ENCODE data around the gene AKR7A3.
A peak's percentile ranks its signal among the peaks of the same experiment; 100 is the strongest.
"Not testable (repeated sequence)": the region's sequence is repeated elsewhere in the genome, so short reads cannot be mapped to it uniquely, and the experiment has no call there.

The AKR7A3 gene

DNA sequence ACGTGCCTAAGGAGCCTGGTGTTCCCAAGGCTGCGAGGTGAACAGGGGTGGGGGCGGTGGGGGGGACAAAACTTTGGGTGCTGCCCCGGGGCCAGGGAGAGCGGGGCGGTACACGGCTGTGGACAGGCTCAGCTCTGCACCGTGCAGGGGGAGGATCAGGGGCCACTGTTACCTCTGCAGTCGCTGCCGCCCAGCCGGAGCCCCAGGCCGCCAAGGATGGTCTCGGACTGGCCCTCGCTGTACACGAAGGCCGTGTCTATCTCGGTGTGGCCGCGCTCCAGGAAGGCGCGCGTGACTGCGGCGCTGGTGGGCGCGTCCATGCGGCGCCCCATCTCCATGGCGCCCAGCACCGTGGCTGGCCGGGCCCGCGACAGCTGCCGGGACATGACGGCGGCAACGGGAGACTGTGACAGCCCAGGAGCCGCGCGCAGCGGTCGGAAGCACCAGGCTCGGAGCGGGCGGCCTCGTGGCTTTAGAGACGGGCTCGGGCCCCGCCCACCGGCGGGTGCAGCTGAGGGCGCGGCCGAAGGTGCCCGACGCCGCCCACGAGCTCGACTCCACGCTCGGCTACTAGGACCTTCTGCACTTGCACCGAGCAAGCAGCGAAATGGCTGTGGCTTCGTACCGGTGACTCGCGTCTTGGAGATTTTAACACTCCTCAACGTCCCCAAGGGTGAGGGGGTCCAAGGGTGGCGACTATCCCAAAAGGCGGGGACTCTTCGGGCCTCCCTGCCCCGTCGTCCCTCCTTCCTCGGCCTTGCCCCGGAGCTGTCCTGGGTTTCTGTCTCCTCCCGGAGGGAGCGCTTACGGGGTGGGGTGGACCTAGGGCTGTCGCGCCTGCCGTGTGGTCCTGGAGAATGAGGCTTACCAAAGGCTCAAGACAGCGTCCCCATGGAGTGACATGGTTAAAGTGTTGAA is at the start of gene AKR7A3:
AKR7A3 (minus strand) TSS at position 447 of the 918 bp plus-strand sequence; CDS start at position 386, 61 bp downstream.
- DNase-seq = not testable (repeated sequence)

DNA sequence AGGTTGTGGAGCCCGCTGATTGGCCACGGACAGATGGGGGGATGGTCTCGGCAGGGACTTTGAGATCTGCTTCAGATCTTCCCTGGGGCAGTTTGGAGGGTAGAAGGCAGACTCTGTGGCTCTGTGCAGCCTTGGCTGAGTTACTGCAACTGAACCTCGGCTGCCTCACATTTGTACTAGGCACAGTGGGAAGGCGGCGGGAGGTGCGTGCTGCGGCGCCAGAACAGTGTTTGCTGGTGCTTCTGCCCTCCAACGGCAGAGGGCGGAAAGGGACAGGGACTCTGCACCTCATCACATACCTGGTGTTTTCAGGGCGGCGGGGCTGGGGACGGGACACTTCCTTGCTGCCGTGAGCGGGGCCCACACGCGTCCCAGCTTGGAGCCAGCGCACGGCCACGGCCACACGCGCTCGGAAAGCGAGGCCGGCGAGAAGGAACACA is 49.8 kb upstream of the AKR7A3 start:
- DNase-seq = no peak

DNA sequence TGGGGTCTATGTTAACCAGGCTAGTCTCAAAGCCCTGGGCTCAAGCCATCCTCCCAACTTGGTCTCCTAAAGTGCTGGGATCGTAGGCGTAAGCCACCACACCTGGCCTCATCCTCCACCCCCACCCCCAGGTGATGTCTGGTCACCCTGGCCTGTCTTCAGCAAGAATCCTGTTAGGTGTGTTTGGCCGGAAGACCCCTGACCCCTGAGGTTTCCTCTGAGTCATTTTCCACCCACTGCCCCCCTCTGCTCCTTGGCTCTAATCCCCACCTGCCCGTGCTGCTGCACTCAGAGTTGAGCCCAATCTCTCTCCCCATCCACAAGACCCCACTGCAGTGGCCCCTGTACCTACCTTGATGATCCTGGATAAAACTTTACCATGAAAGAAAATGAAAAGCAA is 48.7 kb upstream of the AKR7A3 start:
- DNase-seq = no peak

DNA sequence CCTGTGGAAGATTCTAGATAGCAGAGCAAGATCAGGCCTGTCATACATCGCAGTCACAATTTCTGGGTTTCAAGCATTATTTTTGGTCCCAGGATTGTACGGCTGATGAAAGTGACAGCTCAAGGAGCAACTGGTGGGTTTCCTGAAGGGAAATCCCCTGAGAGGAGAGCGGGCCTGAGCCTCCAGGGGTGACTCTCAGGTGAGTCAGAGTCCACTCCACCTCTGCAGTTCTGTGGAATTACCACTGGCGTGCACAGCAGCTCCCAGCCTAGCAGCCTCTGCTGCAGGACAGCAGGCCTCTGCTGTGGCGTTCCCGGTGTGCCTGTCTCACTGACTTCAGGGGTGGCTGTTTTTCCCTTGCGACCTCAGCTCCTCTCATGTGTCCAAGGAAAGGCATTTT is 48.0 kb upstream of the AKR7A3 start:
- no peak for DNase-seq

DNA sequence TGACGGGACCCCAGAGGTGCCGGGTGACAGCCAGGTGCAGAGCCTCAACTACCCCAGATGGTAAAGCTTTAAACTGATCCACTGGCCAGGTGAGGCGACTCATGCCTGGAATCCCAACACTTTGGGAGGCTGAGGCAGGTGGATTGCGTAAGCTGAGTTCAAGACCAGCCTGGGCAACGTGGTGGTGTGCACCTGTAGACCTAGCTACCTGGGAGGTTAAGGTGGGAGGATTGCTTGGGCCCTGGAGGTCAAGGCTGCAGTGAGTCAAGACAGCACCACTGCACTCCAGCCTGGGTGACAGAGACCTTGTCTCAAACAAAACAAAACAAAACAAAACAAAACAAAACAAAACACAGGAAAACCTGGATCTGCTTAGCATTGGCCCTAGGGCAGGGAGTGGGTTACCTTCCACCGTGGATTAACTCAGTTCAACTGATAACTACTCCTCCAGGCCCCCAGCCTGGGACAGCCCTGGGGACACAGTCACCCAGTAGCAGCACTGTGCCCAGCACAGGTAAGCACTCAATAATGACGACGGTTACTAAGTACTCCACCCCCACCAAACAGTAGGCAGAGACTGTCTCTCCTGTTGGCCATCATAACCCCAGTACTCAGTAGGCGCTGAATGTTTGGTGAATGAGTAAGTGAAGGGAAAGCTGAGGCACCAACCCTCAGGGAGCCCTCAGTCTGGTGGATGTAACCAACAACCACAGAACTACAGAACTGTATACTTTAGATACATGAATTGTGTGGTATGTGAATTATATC is 45.2 kb upstream of the AKR7A3 start:
- DNase-seq = peak in 1 of 2 experiments; percentile 8

DNA sequence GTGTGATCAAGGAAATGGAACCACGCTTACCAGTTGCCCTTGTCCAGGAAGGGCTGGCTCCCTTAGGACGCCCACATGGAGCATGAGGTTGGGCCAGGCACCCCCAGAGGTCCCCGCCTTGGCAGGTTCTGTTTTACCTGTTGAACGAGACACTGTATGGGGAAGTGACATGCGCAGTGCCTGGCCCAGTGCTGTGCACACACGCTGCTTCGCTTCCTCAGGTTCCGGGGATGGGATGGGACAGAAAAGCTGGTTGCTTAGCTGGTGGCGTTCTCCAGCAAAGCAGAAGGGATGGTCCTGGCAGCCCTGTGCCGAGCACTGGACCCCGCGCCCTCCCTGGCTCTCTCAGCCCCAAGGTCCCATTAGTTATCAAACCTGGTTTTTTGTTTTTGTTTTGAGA is 44.3 kb upstream of the AKR7A3 start:
- no peak for DNase-seq

DNA sequence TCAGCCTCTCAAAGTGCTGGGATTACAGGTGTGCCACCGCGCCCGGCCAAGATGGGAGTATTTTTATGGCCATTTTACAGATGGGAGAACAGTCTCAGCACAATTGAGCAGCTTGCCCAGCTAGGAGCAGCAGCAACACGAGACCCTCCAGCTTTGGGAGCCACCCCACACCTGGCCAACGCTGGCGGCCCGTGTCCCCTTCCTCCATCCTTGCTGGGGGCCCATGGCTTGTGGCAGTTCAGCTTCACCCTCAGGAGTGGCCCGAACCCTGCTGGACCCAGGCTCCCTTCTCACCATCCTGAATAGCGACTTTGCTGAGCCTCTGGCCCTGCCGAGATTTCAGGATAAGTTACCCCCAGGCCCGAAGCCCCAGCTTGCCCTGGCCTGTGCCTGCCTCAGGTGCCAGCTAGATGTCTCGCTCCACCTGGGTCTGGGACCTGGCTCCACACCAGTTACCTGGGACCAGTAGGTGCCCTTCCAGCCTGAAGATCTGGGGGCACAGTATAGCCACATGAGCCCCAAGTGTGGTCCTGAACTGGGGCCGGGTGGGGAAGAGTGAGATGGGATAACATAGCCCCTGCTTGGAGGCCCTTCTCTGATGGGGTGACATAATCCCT is 42.8 kb upstream of the AKR7A3 start:
- DNase-seq = no peak

DNA sequence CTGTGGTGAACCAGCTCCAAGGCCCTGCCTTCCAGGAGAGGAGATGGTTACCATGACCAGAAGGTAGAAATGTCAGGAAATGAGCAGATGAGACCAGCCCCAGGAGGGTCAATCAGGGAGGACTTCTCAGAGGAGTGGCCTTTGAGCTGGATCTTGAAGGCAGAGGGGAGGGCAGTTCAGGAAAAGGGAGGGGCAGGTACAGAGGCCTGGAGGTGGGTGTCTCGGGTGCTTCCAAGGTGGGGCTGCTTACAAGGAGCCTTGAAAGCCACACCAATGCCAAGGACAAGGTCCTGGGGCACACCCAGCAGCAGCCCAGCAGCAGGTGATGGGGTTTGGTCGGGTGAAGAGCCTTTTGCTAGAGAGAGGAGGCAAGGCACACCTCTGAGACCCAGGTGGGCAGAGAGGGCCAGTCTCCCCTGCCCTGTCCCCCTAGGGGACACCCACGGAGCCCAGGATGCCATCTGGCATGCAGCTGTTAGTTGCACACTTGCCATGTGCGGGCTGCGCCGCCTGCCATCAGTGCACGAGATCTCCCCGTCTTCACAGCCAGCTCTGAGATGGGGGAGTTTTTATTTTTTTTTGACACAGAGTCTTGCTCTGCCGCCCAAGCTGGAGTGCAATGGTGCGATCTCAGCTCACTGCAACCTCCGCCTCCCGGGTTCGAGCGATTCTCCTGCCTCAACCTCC is 42.0 kb upstream of the AKR7A3 start:
- DNase-seq = no peak

DNA sequence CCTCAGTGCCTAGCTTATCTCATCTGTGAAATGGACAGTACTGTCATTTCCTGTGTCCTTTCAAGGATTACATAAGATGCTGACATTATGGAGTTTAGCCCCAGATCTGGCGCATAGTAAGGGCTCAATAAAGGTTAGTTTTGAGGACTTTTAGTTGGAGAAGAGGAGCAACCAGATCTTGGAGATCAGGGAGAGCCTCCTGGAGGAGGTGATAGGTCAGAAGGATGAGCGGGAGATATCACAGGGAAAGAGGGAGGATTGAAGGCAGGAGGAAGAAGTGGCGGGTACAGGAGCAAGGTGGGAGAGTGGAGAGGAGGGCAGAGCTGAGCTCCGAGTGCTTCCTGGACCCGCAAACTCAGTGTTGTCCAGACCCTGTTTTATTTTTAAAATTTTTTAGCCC is 41.0 kb upstream of the AKR7A3 start:
- no peak for DNase-seq

DNA sequence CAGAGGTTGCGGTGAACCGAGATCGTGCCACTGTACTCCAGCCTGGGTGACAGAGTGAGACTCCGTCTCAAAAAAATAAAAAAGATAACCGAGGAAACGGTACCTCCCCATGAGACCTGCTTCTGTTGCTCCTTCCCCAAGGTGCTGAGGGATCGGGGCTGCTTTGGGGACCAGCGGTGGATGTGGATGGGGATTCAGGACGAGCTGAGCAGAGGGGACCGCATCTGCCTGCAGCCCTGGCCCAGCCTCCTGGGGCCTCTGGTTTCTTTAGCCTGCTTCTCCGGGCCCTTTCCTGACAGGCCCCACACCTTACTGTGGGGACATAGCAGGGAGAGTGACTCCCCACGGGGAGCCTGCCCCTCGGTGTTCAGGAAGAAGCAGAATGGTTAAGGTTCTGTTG is 40.6 kb upstream of the AKR7A3 start:
- DNase-seq = no peak

DNA sequence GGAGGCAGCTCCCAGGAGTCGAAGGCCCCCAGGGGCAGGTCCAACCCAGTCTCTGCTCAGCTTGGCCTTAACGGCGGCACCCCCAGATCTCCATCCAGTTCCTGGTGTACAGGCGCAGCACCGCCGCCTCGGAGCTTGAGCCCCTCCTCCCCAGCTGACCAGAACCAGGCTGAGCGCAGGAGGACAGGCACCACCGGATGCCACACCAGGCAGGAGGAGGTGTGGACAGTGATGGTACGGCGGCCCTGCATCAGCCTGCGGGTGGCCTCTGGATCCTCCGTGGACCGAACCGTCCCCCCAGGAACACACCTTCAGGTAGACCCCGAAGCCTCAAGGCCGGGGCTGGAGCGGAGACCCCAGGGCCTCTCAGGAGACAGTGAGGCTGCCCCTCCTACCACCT is 39.9 kb upstream of the AKR7A3 start:
- no peak for DNase-seq

DNA sequence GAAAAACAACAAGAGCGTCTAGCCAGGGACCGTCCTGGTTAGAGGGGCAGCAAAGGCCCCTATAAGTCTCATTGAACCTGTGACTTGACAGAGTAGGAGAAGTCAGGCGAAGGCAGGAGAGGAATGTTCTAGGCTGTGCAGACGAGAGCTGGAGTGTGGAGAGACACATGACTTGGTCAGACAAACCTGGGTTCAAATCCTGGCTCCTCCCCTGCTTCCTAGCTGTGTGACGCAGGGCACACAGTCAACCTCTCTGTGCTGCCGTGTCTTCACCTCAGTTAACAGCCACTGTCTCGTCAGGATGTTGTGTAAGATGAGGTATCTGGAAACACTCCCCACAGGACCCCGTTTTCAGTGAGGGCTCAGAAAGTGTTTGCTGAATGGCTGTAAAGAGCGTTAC is 39.2 kb upstream of the AKR7A3 start:
- DNase-seq = no peak

DNA sequence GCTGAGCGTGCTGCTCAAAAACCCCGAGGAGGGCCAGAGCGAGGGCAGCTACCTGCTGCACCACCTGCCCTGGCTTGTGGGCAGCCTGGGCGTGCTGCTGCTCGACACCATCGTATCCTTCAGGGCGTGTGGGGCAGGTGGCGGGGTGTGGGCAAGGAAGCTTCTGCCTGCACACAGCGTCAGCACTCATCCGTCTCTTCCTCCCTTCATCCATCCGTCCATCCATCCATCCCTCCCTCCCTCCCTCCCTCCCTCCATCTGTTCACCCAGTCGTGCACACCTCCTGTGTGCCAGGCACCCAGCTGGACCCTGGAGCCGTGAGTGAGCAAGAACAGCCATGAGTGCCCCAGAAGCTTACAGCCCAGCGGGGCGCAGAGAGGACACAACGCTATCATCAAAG is 38.7 kb upstream of the AKR7A3 start:
- no peak for DNase-seq

DNA sequence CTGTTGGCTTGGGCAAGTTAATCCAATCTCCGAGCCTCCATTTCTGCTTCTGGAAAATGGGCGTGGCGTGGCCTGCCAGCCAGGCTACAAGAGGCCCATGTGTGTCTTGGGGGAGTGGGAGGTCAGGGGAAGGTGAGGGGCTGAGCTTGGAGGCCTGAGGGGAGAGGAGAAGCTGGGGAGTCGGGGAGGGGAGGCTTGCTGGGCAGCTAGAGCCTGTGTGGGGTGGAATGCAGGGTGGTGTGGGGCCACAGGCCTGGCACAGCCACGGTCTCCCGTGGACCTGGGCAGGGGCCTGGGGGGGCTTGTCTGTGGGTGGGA is 38.1 kb upstream of the AKR7A3 start:
- no peak for DNase-seq

DNA sequence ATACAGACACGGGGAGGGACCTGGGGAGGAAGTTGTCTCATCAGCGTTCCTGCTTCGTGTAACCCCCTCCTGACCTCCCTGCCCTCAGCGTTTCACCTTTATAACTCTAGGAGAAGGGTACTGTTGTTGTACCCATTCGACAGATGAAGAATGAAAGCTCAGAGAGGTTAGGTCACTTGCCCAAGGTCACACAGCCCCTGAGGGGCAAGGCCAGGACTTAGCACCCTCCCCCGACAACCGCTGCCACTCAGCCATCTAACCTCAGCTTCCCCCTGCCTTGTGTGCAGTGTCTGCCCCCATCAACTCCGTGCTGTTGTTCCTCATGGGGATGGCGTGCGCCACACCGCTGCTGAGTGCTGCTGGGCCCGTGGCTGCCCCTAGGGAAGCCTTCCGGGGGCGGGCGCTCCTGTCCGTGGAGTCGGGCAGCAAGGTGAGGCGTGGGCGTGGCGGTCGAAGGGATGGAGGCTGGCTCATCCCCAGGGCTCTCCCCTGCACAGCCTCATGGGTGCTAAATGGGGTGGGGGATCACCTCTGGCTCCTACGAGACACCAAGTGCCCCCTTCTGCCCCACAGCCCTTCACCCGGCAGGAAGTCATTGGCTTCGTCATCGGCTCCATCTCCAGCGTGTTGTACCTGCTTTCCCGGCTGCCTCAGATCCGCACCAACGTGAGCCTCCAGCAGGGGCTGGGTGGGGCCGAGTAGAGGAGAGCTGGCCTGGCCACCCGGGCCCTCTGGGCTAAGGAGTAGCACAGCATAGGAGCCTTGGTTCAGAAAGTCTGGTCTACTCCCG is 37.6 kb upstream of the AKR7A3 start:
- DNase-seq = no peak

DNA sequence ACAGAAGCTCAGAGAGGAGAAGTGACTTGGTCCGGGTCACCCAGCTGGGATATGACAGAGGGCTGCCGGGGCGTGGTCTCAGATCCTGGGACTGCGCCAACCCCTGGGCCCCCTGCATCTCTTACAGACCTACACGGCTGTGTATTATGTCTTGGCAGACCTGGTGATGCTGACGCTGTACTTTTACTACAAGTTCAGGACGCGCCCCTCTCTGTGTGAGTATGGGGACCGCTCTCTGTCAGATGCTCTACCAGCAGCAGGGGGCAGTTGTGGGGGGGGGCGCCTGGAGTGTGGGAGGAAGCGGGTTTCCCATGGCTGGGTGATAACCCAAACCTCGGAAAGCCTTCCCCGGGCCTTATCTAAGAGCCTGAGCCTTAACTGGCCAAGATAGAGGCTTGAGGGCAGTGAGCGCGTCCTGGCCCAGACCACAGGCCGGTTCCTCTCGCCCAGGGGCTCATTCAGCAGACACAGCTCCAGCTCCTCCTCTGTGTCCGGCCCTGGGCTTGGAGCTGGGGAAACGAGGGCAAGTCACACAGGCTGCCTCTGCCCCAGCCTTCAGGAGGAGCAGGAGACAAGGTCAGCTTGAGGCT is 36.9 kb upstream of the AKR7A3 start:
- DNase-seq = no peak

DNA sequence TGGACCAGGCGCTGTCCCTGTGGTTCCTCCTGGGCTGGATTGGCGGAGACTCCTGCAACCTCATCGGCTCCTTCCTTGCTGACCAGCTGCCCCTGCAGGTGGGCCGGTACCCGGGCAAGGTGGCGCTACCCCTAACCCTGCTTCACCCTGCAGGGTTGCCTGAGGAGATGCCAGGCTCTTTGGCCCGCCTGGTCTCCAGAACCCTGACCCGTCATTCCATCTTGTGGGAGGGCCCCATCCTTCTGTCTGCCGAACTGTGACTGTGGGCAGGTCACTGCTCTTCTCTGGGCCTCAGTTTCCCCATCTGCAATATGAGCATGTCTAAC is 36.1 kb upstream of the AKR7A3 start:
- no peak for DNase-seq

DNA sequence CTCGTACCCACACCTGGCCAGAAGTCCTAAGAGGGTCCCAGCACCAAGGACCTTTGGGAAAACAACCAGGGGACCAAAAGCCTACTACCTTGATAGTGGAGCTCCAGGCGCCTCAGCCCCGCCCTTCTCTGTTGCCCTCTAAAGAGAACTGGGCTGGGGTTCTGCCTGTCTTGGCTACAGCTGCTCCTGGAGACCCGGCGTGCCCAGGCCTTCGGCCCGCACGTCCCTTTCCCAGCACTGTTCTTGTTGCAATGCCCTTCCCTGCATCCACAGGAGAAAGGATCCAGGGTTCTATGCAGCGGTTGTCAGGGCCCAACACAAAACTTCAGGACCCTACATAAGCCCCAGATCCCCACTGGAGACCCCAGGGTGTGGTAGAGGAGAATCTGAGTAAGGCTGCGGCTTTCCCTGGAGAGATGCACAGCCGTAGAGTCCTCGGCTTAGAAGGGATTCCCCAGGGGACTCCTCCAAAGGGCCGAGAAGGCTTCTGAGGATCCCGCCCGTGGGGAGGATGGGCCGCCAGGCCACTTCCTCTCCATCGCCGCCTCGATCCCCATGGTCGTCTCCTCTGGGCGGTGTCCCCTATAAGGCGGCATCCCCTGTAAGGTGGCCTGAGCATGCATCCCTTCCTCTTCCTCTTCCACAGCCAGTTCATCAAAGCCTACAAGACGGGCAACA is 35.6 kb upstream of the AKR7A3 start:
- no peak for DNase-seq

DNA sequence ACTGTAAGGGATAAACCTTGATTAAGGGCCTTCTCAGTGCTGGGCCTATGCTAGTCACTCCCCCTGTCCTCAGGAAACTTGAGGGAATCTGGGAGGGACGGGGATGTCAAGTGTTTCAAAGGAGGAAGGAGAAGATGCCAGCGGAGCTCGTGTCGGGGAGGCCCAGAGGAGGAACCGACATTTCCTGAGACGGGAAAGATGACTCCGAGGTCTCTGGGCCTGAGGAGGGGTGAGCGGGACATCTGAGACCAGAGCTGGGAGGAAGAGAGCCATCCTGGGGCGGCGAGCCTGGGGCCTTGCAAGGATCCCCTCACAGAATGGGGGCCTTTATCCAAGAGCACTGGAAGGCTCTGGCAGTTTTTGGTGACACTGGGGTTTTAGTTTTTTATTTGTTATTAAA is 33.9 kb upstream of the AKR7A3 start:
- no peak for DNase-seq

DNA sequence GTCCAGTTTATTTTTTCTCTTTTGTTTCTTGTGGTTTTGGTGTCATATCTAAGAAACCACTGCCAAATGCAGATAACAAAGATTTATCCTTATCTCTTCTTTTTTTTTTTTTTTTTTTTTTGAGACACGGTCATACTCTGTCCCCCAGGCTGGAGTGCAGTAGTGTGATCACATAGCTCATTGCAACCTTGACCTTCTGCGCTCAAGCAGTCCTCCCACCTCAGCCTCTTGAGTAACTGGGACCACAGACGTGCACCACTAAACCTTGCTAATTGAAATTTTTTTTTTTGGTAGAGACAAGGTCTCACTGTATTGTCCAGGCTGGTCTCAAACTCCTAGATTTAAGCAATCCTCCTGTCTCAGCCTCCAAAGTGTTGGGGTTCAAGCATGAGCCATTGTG is 32.5 kb upstream of the AKR7A3 start:
- no peak for DNase-seq

DNA sequence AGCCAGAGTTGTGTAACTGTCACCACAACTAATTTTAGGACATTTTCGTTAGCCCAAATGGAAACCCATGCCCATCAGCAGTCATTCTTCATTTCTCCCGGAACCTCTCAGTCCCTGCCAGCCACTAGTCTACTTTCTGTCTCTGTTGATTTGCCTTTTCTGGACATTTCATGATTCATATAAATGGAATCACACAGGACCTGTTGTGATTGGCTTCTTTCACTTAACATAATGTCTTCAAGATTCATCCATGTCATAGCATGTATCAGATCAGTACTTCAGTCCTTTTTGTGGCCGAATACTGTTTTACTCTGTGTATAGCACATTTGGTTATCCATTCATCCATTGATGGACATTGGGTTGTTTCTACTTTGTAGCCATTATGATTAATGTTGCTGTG is 30.6 kb upstream of the AKR7A3 start:
- DNase-seq = no peak

All from SW 1271 (cell line).